C4-2B (cell line): ENCODE results near the gene ZBP1.

Source experiments
- H3K27ac ChIP-seq: fragments of 450-650 bp; 2 replicates; pipeline ENCODE4 v1.5.1; 2017
- ZFX ChIP-seq: fragments of 450-650 bp; IDR thresholded peaks from 2 replicates; pipeline ENCODE4 v1.6.1; 2017
- TF ChIP-seq, protein P1 (sequence below): fragments of 450-650 bp; conservative IDR thresholded peaks from 2 replicates; pipeline ENCODE4 v1.5.1; 2017; ENCODE audit warnings: mild to moderate bottlenecking

Gene ZBP1

DNA sequence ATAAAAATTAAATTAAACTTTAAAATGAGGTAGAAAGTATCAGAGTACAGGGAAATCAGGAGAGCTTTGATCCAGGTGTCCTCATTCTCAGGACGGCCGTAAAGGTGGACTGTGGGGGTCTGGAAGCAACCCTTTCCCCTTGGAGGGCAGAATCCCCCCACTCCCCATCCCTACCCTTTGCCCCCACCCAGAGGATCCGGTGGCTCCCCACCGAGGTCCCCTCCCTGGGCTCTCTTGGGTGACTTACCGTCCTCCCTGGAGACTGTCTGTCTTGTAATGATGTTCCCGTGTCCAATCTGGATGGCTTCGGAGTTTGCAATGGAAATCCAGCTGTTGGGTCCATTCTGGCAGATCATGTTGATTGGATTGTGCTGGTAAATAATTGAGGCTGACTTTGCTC lies 7.3 kb downstream of the ZBP1 start:
- TF ChIP-seq, protein P1, sequence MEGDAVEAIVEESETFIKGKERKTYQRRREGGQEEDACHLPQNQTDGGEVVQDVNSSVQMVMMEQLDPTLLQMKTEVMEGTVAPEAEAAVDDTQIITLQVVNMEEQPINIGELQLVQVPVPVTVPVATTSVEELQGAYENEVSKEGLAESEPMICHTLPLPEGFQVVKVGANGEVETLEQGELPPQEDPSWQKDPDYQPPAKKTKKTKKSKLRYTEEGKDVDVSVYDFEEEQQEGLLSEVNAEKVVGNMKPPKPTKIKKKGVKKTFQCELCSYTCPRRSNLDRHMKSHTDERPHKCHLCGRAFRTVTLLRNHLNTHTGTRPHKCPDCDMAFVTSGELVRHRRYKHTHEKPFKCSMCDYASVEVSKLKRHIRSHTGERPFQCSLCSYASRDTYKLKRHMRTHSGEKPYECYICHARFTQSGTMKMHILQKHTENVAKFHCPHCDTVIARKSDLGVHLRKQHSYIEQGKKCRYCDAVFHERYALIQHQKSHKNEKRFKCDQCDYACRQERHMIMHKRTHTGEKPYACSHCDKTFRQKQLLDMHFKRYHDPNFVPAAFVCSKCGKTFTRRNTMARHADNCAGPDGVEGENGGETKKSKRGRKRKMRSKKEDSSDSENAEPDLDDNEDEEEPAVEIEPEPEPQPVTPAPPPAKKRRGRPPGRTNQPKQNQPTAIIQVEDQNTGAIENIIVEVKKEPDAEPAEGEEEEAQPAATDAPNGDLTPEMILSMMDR, result no peak
- no peak for TF ChIP-seq ZFX
- H3K27ac ChIP-seq, result no peak overlapping the region

DNA sequence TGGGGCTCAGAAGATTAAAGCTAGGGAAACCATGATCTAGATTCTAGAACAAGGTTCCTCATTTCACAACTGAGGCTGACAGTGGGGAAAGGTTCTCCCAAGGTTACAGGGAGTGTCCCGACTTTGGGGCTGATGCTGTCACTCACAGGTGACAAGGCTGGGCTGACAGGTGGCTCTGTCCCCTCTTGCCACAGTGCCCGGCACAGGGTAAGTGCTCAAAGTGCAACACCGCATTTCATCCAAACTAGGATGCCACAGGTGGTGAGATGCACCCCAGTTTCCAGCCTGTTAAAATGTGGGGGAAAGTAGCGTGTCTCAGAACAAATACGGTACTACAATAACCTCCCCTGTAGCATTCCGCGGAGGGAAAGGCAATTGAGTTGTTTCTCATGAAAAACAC lies 7.8 kb downstream of the ZBP1 start:
- TF ChIP-seq, protein P1, result no peak
- TF ChIP-seq ZFX, result no peak
- no peak overlapping the region for H3K27ac ChIP-seq

DNA sequence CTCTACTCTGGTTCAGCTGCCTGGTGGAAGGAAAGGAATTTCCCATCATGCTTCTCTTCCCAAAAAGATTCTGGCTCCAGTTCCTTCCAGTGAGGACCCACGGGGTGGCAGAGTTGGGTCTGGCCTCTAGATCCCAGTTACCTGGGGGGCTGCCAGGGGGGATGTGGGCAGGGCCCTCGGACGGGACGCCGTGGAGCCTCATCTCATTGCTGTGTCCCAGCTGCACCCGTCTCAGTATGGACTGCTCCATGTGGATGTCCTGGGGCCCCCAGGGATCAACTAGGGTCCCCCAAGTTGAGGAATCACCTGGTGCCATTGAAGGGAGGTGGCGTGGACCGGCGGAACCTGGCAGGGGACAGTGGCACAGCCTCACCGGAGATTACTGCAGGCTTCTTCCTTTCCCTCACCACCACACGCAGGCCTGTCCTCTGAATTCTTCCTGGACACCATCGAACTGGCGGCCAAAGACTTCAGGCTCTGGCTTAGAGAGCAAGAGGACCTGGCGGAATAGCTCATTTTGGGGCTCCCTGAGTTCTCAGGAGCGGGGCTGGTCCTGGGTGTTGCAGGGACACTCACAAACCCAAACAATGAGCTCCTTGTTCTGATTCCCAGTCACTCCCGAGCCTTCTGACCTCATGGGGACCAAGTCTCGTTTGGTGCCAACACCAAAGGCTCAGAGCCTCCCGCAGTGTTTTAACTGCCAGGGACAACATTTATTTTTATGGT lies 8.5 kb downstream of the ZBP1 start:
- H3K27ac ChIP-seq, result no peak overlapping the region
- TF ChIP-seq, protein P1, result no peak
- TF ChIP-seq ZFX, result no peak

DNA sequence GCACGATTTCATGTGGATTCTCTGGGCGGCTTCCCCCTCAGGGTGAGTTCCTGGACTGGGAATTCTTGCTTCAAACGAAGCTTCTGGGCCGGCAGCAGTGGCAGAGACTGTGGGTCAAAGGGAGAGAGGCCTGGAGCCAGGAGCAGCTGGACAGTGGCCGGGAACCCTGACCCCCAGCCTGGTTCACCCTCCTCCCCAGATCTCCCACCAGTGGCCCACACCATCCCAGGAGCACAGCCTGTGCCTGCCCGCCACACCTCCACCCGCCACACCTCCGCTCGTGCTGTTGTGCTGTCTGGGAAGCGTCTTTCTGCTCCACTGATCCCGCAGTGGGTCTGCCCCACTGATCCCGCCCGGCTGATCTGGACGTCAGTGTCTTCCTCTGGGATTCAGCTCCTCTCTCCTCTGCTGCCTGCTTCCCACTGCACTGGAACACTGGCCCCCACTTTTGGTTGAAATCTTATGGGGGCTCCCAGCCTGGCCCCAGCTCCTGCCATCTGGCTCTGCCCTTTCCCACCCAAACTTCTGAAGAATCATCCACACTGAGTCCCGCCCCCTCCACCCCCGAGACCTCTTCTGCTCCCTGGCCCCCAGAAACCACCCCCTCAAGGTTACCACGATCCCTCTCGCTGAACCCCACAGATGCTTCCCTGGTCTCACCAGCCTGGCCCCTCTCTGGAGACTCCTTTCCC lies 9.8 kb downstream of the ZBP1 start:
- TF ChIP-seq ZFX, result no peak
- TF ChIP-seq, protein P1, result no peak
- no peak overlapping the region for H3K27ac ChIP-seq

DNA sequence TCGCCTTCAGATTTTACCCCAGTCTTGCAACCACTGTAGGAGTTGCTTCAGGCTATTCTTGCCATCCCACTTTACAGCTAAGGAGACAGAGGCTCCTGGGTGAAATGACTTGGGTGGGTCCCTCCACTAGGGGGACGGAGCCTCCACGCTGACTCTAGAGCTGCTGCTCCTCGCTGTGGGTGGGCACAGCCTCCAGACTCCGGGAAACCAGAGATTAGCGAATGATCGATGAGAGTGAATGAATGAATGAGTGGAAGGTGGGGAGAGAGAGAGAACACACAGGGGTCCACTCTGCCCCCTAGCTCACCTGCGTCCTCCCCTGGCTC lies 10.4 kb downstream of the ZBP1 start:
- H3K27ac ChIP-seq, result no peak overlapping the region
- TF ChIP-seq ZFX, result no peak
- TF ChIP-seq, protein P1, result no peak

DNA sequence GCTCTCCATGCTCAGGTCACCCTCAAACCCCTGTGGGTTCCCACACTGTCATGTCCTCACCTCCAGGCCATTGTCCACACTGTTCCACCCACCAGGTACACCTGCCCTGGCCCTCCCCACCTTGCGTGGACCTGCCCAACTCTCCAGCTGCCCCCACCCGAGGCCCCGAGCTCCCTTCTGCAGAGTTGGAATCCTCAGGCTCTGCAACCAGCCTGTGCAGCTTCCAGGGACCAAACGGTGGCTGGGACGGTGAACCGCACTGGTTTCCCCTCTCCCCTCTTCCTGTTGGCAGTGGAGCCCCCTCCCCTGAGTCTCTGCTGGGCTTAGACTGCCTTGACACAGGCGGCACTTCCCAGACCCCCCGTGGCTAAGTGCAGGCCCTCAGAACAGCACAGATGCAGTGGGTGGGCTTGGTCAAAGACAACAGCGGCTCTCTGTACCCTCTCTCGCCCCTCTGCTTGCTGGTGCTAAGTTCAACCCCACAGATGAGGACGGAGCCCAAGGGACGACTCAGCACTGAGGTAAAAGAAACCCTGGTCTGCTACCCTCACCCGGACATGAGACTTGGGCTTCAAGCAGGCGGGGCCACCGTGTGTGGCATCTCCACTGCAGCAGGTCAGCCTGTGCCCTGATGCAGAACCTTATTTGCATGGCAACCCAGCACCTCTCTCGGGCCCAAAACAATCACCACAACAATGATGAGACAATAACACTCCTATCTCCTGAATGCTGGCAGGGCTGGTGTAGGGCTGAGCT lies 11.0 kb downstream of the ZBP1 start:
- TF ChIP-seq, protein P1, result no peak
- TF ChIP-seq ZFX, result no peak
- H3K27ac ChIP-seq, result no peak overlapping the region

DNA sequence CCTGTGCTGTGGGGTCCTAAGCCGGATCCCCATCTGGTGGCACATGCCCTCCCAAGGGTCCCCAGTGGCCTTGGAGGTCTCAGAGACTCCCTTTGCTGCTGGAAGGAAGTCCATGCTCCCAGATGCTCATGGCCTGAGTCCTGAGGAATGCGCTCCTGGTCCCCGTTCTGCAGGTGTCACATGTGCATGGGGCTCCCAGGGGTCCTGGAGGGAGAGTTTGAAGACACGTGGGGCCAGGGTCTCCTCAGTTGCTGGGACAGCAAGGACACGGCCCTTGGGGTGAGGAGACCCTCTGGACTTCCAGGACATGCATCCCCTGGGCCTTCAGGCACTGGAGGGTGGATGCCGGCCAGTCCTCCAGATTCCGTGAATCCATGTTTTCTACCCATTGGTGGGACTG lies 11.7 kb downstream of the ZBP1 start:
- H3K27ac ChIP-seq, result no peak overlapping the region
- no peak for TF ChIP-seq ZFX
- TF ChIP-seq, protein P1, result no peak
